Smooth muscle cell (in vitro differentiated cells): Measurements from ENCODE around the gene KLK8. TPM values are rescaled to one million over a fixed set of nuclear protein-coding genes. Genes with fewer than 3 reads are reported as not detected.
"Not testable (repeated sequence)": the region's sequence is repeated elsewhere in the genome, so short reads cannot be mapped to it uniquely, and the experiment has no call there.

ENCODE experiments used
- DNase-seq: peaks from one replicate; lab custom pipeline; 2025; ENCODE audit not compliant: unreplicated experiment; lab: John Stamatoyannopoulos, UW
- H2AFZ ChIP-seq: fragments of 200-600 bp; sonication (generic); 2 replicates; pipeline ENCODE4 v1.6.0; 2016; ENCODE audit warnings: antibody characterized with exemption, low read depth, mild to moderate bottlenecking
- H3F3A ChIP-seq: fragments of 200-600 bp; sonication (generic); 2 replicates; pipeline ENCODE4 v1.6.0; 2017; ENCODE audit warnings: antibody characterized with exemption, low read depth
- H3K27ac ChIP-seq: fragments of 200-600 bp; sonication (generic); 2 replicates; pipeline ENCODE4 v1.5.1; 2016; ENCODE audit warnings: low read depth, mild to moderate bottlenecking
- H3K27me3 ChIP-seq: fragments of 200-600 bp; sonication (generic); 2 replicates; pipeline ENCODE4 v1.6.1; 2016; ENCODE audit warnings: low read depth, mild to moderate bottlenecking
- H3K36me3 ChIP-seq: fragments of 200-600 bp; sonication (generic); 2 replicates; pipeline ENCODE4 v1.5.1; 2016; ENCODE audit warnings: low read depth
- H3K4me1 ChIP-seq: fragments of 200-600 bp; sonication (generic); 2 replicates; pipeline ENCODE4 v1.5.1; 2016; ENCODE audit warnings: low read depth
- H3K4me2 ChIP-seq: fragments of 200-600 bp; sonication (generic); 2 replicates; pipeline ENCODE4 v1.6.0; 2016; ENCODE audit warnings: mild to moderate bottlenecking
- H3K4me3 ChIP-seq: fragments of 200-600 bp; sonication (generic); 2 replicates; pipeline ENCODE4 v1.5.1; 2016; ENCODE audit warnings: mild to moderate bottlenecking
- H3K79me2 ChIP-seq: fragments of 200-600 bp; sonication (generic); 2 replicates; pipeline ENCODE4 v1.6.0; 2016; ENCODE audit warnings: low read depth, mild to moderate bottlenecking
- H3K9ac ChIP-seq: fragments of 200-600 bp; sonication (generic); 2 replicates; pipeline ENCODE4 v1.6.0; 2016; ENCODE audit warnings: low read depth
- H3K9me3 ChIP-seq: fragments of 200-600 bp; sonication (generic); replicated peaks from 2 replicates; pipeline ENCODE4 v1.5.1; 2016; ENCODE audit warnings: low read depth
- H4K20me1 ChIP-seq: fragments of 200-600 bp; sonication (generic); 2 replicates; pipeline ENCODE4 v1.6.0; 2016; ENCODE audit warnings: low read depth
- CTCF ChIP-seq: fragments of 200-600 bp; sonication (generic); IDR thresholded peaks from 2 replicates; pipeline ENCODE4 v1.5.1; 2017; ENCODE audit warnings: borderline replicate concordance, mild to moderate bottlenecking, antibody characterized with exemption; ENCODE audit not compliant: insufficient read depth, poor library complexity, severe bottlenecking
- WGBS: methylation state at CpG from one replicate; pipeline ENCODE4 v1.1.7; 2016; ENCODE audit warnings: low lambda C conversion rate; 5-methylcytosine and 5-hydroxymethylcytosine counted together
- polyA plus RNA-seq: library from polyadenylated mRNA; unstranded; fragments of >200 nt; fragmentation: Nextera tagmentation; extraction: Ambion mirVana; gene quantifications from 2 replicates; pipeline ENCODE4 v1.2.1, GENCODE V29; 2016
- total RNA-seq: library from RNA; depleted of rRNA; stranded (reverse); fragments of >200 nt; gene quantifications from 2 replicates; pipeline ENCODE4 v1.2.3, GENCODE V29; 2014

KLK8 gene
- total and polyA plus RNA-seq, 2 experiments from 2014 or later, result 11.6 TPM; not detected in 1

- Histone ChIP-seq H3K36me3 (no peaks in the 10 kb centered on the region), H3K4me2 (no peak overlapping the region), H3K27ac (no peak overlapping the region), H3K4me3 (no peak overlapping the region), H2AFZ (no peak overlapping the region), H3F3A (no peaks in the 10 kb centered on the region), H3K4me1 (no peaks in the 10 kb centered on the region), H3K79me2 (no peaks in the 10 kb centered on the region), H3K27me3 (no peaks in the 10 kb centered on the region), H3K9me3 (no peaks in the 10 kb centered on the region), H3K9ac (no peak overlapping the region), H4K20me1 (no peaks in the 10 kb centered on the region)
- no peak for TF ChIP-seq CTCF
- WGBS, result 21% methylated on average over 2 of the region's 9 CpGs
- DNase-seq, result no peak
These were observed 26.5 kb downstream of the KLK8 start for GRCh38 chr19:50974702-50975556.

GRCh38 chr19:50972795-50973376 lies 28.5 kb downstream of the KLK8 start:
- H3K79me2 ChIP-seq, result no peaks in the 10 kb centered on the region
- WGBS, result 68% methylated on average over 9 of the region's 9 CpGs
- DNase-seq, result no peak
- H2AFZ ChIP-seq, result no peak overlapping the region
- no peaks in the 10 kb centered on the region for H3F3A ChIP-seq
- no peaks in the 10 kb centered on the region for H3K9me3 ChIP-seq
- no peaks in the 10 kb centered on the region for H3K36me3 ChIP-seq
- H3K4me1 ChIP-seq, result no peaks in the 10 kb centered on the region
- H4K20me1 ChIP-seq, result no peaks in the 10 kb centered on the region
- no peak for TF ChIP-seq CTCF
- no peak overlapping the region for H3K4me3 ChIP-seq
- no peaks in the 10 kb centered on the region for H3K27me3 ChIP-seq
- H3K9ac ChIP-seq, result no peak overlapping the region
- H3K4me2 ChIP-seq, result no peak overlapping the region
- H3K27ac ChIP-seq, result no peak overlapping the region

GRCh38 chr19:50969810-50970209 lies 31.6 kb downstream of the KLK8 start:
- not testable (repeated sequence) for H3K4me3 ChIP-seq, DNase-seq, H3K36me3 ChIP-seq, H3F3A ChIP-seq, H2AFZ ChIP-seq, H3K79me2 ChIP-seq, H4K20me1 ChIP-seq, H3K9me3 ChIP-seq, H3K27me3 ChIP-seq, H3K9ac ChIP-seq, H3K4me2 ChIP-seq, H3K4me1 ChIP-seq
- 92% methylated on average over 3 of the region's 3 CpGs for WGBS
- peak overlapping the region; percentile 35 for H3K27ac ChIP-seq

GRCh38 chr19:50969413-50969760 lies 32.0 kb downstream of the KLK8 start, which contains the start of gene KLK6:
Gene KLK6, minus strand, starts transcription at chr19:50969591. Its CDS starts 1,487 bp downstream, at chr19:50968104.
- H3F3A ChIP-seq, result no peaks in the 10 kb centered on the region
- TF ChIP-seq CTCF, result no peak

More at GRCh38 chr19:50969413-50969760, 32.0 kb downstream of the KLK8 start, which contains the start of gene KLK6:
- Histone ChIP-seq H2AFZ (no peak within 1 kb of the TSS), H3K36me3 (no peaks in the 10 kb centered on the region), H3K4me2 (no peak within 1 kb of the TSS), H3K9ac (peak within 1 kb of the TSS; percentile 8), H3K79me2 (no peaks in the 10 kb centered on the region), H3K27me3 (no peaks in the 10 kb centered on the region), H3K4me3 (no peak within 1 kb of the TSS), H3K27ac (peak within 1 kb of the TSS; percentile 49), H3K4me1 (no peaks in the 10 kb centered on the region), H3K9me3 (no peaks in the 10 kb centered on the region), H4K20me1 (no peaks in the 10 kb centered on the region)
- no peak for DNase-seq
- whole genome bisulfite sequencing, result 77% methylated on average over 19 of the region's 19 CpGs
